GM18511 (cell line): ENCODE data around the gene C3orf22.

Experiments
- ATAC-seq: cut with Tn5 transposase; IDR thresholded peaks from one replicate; pipeline ENCODE4 v1.9.1; 2021; ENCODE audit warnings: mild to moderate bottlenecking, moderate library complexity; ENCODE audit not compliant: unreplicated experiment

C3orf22 gene

DNA sequence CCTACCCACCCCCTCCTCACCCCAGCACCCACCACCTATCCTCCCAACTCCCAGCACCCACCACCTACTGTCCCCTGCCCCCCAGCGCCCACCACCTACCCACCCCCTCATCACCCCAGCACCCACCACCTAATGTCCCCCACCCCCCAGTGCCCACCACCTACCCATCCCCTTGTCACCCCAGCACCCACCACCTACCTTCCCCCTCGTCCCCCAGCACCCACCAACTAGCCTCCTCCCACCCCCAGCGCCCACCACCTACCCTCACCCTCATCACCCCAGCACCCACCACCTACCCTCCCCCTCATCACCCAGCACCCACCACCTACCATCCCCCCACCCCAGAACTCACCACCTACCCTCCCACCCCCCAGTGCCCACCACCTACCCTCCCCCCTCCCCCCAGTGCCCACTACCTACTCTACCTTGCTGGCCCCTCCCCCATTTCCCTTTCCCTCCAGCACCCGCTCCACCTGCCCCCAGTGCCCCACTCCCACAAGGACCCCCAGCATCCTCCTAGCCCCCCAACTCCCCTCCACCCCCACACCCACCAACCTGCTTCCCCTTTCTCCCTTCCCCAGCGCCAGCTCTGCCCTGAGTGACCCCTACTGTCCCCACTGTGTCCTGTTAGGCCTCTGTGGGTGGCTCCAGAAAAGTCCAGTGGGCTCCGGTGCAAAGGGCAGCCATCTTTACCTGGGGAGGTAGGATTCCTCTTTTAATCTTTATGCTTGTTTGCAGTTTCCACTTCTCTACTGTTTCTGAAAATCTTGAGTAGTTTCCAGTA is 42.4 kb downstream of the C3orf22 start:
- ATAC-seq: no peak

DNA sequence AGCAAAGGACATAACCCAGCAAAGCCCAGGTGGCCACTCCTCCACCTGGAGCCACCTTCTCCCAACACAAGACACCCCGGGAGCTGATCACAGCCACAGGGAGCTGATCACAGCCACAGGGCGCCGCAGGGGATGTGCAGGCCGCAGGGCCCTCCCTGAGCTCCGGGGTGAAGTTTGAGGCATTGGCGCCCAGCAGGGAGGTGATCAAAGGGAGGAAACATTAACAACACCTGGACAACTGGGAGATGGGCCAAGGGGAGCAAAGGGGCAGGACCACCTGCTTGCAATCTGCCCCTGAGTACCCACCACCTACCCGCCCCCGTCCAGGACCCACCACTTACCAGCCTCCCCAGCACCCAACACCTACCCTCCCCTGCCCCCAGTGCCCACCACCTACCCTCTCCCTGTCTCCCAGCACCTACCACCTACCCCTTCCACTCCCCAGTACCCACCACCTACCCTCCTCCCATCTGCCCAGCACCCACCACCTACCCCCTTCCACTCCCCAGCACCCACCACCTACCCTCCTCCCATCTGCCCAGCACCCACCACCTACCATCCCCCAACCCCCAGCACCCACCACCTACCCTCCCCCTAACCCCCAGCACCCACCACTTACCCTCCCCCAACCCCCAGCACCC is 43.5 kb downstream of the C3orf22 start:
- ATAC-seq: no peak

DNA sequence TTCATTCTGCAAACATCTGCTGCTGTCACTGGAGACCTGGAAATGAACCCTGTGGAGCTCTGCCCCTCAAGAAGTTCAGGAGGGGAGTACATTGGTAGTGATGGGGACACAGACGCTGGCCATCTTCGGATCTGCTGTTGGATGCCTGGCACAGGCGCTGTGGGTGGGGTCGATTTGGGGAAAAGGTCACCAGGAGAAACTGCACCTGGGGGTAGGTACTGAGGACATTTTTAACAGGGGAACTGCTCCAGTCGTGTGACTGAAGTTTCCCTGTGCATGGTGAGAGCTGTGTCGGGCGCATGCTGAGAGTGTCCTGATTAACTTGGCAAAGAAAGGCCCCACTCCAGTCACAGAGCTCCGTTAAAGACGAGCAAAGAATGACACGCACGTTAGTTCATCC is 44.6 kb downstream of the C3orf22 start:
- ATAC-seq: no peak

DNA sequence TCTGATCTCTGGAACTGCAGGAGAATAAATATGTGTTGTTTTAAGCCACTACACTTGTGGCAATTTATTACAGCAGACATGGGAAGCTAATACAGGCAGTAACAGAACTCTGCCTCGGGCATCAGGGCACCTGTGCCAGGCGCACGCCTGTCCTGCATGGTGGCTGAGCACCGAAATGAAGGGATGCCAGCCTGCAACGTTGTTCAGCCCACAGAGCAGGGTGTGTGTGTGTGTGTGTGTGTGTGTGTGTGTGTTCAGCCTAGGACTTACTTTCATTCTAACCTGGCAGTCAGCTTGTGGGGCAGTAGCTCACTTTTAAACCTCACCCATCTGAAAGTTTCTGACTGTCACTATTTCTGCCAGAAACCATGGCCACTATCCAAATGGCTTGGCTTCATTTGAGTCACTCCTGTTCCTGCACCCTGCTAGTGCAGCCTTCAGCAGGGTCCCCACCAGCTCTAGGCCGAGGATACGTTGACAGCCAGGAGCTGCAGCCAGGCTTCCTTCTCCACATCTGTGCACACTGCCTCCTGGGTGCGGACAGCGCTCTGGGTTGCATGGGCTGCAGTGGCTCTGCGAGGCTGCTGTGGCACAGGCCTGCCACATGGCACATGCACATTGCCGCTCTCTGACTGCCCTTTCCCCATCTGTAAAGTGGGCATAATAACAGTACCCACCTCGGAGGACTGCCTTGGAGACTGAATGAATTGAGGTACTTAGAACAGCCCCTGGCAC is 45.6 kb downstream of the C3orf22 start:
- ATAC-seq: no peak

DNA sequence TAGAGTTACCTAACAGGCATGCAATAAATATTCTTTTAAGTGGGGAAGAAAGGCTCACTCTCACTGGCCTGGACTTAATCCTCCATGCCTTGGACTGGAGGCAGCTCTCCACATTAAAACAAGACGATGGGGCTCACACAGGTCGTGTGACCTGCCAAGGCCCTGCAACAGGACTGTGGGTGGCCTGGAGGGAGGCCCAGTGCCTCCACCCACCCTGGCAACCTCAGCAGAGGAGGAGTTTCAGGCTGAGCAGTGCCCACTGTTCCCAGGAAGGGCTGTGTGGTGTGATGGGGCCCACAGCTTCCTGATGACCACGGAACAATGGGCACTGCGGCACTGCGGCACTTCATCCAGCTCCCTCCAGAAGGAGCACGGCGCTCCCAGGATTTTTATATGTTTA is 46.7 kb downstream of the C3orf22 start:
- no peak for ATAC-seq

DNA sequence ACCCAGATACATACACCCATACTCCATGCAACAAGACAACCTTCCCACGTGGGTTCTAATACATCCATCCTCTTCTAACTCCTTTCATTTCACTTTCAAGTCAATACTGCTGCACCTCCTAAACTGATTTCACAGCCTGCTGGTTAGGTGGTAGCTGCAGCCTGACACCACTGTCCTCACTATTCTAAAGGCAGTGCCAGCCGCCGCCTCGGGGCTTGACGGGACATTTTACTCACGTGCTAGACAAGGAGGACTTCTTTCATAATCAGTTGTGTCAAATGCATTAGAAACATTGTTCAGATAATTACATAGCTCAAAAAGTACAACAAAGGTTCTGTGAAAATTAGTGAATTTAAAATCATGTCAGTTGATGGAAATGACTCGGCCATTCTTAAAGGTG is 47.4 kb downstream of the C3orf22 start:
- no peak for ATAC-seq

DNA sequence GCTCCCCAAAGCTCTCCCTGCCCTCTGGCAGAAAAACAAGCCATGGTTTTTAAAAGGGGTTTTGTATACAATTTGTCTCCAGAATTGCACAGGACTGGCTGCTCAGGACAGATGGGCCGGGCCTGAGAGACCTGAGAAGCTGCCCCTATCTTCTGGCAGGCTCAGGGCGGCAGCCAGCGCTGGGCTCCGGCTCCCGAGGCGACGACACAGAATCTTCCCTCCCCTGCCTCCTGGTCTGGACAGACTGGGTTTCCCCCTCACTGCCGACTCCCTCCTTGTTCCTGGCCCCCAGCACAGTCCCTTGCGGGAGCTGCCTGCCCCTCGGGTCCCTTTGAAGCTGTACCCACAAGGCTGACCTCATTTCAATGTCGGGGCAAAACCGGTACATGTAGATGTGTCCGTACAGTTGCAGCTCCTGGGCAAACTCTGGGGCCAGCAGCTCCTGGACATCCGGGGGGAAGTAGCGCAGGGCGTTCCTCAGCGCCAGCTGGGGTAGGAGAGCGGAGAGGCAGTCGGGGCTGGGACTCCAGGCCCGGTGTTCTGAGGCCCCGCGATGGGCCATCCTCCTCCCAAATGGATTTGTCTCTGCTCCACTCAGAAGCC is 48.3 kb downstream of the C3orf22 start:
- no peak for ATAC-seq

DNA sequence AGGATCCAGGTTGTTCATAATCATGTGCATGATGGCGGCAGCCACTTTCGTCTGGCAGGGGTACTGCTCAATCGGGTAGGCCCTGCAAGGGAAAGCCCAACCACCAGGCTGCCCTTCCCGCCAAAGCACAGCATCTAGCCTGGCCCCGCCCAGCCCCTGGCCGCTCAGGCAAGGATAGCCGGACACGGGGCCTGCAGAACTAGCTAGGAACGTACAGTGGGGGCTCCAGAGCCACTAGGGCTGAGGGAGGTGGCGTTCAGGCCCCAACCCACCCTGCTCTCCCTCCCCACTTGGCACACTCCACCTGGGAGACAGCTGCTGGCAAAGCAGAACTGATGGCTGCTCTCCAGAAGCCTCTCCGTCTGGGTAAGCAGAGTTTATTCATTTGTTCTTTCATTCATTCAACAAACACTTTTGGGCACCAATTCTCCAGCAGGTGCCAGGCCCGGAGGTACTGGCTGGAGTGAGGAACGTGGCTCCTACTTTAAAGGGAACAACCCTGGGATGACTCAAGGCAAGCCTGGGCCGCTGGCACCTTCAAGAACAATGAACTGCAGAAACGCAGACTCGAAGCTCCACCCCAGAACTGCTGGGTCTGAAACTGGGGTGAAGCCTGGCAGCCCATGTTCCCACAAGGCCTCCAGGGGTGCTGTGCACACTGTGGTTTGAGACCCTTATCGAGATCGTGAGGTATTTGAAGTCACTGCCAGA is 49.0 kb downstream of the C3orf22 start:
- no peak for ATAC-seq

DNA sequence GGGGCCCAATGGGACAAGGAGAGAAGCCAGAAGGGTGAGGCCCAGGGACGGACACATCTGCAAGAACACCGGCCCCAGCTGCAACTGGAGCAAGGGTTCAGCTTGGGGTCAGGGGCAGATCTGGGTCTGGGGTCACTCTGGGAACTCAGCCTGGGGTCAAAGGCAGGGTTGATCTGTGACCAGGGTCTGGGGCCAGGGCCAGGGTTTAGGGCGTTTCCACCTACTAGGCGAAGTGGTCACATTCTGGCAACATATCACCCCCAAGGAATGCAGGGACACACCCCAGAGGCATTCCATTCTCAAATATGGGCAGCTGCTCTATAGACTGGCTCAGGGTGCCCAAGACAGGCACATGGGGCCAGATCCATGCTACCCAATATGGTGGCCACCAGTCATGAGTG is 50.2 kb downstream of the C3orf22 start:
- ATAC-seq: no peak

DNA sequence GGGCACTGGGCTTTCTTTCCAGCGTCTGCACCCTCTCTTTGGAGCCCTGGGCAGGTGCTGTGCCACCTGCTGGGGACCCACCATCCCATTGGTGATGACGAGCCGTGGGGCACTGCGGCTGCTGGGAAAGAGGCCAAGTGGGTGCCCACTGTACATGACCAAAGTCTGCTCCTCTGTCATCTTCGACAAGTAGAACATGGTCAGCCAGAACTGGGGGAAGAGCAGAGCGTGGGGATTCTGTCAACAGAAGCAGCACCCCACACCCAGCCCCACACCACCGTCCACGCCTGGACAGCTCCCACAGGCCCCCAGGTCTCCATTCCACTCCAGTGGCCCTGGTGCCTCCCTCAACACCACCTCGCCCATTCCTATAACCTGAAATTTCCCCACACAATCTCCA is 50.8 kb downstream of the C3orf22 start:
- no peak for ATAC-seq

DNA sequence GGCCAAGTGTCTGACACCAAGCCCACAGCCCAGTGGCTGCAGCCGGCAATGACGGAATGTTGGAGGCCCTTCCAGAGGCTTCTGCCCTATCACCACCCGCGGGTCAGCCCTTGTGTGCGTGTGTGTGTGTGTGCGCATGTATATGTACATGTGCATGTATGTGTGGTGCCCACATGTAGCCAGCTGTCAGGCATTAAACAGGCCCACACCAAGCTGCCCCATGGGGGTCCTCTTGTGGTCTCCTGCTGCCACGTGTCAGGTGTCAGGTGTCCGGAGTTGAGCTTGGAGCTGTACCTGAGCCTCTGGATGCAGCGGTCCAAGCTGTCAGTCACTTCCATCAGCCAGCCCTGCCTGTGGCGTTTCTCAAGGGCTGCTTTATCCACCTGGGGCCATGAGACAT is 55.0 kb downstream of the C3orf22 start:
- ATAC-seq: no peak

DNA sequence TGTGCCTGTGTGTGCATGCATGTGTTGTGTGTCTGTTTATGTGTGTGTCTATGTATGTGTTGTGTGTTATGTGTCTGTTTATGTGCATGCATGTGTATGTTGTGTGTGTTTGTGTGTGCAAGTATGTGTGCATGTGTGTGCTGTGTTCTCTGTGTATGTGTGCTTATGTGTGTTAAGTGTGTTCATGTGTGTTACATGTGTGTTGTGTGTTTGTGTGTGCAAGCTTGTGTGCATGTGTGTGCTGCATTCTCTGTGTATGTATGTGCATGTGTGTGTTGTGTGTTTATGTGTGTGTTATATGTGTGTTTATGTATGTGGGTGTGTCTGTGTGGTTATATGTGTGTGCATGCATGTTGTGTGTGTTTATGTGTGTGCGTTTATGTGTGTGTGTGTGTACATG is 56.1 kb downstream of the C3orf22 start:
- no peak for ATAC-seq

DNA sequence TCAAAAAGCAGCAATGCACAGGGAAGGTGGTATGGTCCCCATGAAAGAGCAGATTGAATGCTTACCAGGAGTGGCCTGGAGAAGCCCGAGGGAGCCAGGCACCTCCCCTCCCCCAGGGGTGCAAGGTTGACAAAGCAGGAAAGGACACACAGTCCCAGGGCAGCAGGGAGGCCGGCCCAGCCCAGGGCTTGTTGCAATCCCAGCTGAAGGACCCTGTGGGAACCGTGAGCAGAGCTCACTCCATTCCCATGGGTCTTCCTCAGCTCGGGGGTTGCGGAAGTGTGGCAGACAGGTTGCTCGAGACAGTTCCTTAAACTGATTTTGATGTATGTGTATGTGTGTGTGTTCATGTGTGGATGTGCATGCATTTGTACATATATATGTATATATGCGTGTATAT is 57.0 kb downstream of the C3orf22 start:
- no peak for ATAC-seq

DNA sequence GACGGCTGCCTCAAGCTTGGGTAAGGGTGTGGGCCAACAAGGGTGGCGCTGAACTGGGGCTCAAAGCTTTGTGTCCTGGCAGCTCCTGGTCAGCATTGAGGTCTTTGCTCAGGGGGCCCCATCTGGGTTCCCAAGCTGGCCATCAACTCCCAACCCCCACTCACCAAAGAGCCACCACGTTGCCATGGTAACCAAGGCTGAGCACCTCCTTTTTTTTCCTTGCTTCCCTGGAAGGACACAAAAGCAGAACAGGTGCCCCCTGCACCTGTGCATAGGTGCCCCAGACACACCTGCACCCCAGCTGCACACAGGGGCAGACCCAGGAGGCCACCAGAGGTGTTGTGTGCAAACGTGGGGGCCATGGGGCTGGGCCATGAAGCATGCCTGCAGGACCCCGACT is 57.7 kb downstream of the C3orf22 start:
- no peak for ATAC-seq

DNA sequence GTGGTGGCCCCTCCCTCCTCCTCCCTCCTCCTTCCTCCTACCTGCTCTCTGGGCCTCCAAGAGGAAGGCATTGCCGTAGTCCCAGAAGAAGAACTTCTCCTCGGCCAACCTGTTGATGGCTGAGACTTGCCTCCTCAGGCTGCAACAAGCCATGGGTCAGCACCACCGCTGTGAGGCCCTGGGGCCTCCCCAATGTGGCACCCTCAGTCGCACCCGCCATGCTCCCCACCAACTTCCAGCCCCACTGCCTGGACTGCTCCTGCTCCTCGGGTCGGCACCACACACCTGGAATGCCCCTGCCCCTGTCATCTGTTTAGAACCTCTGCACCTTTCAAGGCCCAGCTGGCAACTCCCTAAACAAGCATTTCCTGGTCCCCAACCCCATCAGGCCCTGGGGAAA is 58.7 kb downstream of the C3orf22 start:
- no peak for ATAC-seq
